SK-N-SH (cell line): ENCODE measurements around the gene WDR48. TPM values are rescaled to one million over a fixed set of nuclear protein-coding genes. Genes with fewer than 3 reads are reported as not detected.

Experiments used
- CTCF ChIA-PET: fragments of 300-600, 350-600 bp; formaldehyde crosslinking; extraction: SDS; loops from one replicate; lab custom pipeline; 2021; lab: Yijun Ruan, JAX
- POLR2A ChIA-PET: fragments of 350-600 bp; sonication (Branson Sonifier 250); formaldehyde crosslinking; extraction: SDS; loops from one replicate; lab custom pipeline; 2020; ENCODE audit warnings: antibody characterized with exemption, inconsistent platforms; lab: Yijun Ruan, JAX
- DNase-seq: peaks from one replicate; pipeline ENCODE4 v3.0.0; 2012
- H2AFZ ChIP-seq: fragments of 200-600 bp; sonication (generic); 2 replicates; pipeline ENCODE4 v1.8.1; 2016; ENCODE audit warnings: antibody characterized with exemption, mild to moderate bottlenecking, low read depth
- H3F3A ChIP-seq: fragments of 200-600 bp; sonication (generic); replicated peaks from 2 replicates; pipeline ENCODE3; 2016; ENCODE audit warnings: antibody characterized with exemption, mild to moderate bottlenecking; ENCODE audit not compliant: insufficient read depth
- H3K27ac ChIP-seq, 2 experiments: fragments of 200-500 bp in 1 of 2; fragments of 200-600 bp in 1 of 2; sonication (Bioruptor generic) in 1 of 2; sonication (generic), shearing (Covaris generic) in 1 of 2; 2 replicates each; pipeline versions ENCODE4 v1.5.1 to v1.6.1; 2014 to 2016; ENCODE audit warnings: low read depth in 2 of 2, inconsistent platforms in 1 of 2, low read length in 1 of 2, mild to moderate bottlenecking in 1 of 2, mixed read lengths in 1 of 2
- H3K27me3 ChIP-seq: fragments of 200-600 bp; sonication (generic), shearing (Covaris generic); 2 replicates; pipeline ENCODE4 v1.6.1; 2016; ENCODE audit warnings: mixed run types; ENCODE audit not compliant: insufficient read depth
- H3K36me3 ChIP-seq, 2 experiments: fragments of 200-500 bp in 1 of 2; fragments of 200-600 bp in 1 of 2; sonication (Bioruptor generic) in 1 of 2; sonication (generic) in 1 of 2; replicated peaks in 1 of 2; 2 replicates each; pipeline versions ENCODE3 to v1.5.1; 2014 to 2016; ENCODE audit warnings: low read length in 1 of 2, mild to moderate bottlenecking in 1 of 2; ENCODE audit not compliant: insufficient read depth in 2 of 2, control insufficient read depth in 1 of 2
- H3K4me1 ChIP-seq, 2 experiments: fragments of 200-500 bp in 1 of 2; fragments of 200-600 bp in 1 of 2; sonication (Bioruptor generic) in 1 of 2; sonication (generic), shearing (Covaris generic) in 1 of 2; 2 replicates each; pipeline versions ENCODE4 v1.5.1 to v1.6.1; 2014 to 2016; ENCODE audit warnings: low read depth in 1 of 2, low read length in 1 of 2, mixed run types in 1 of 2; ENCODE audit not compliant: insufficient read depth in 2 of 2, control insufficient read depth in 1 of 2
- H3K4me2 ChIP-seq: fragments of 200-600 bp; sonication (generic), shearing (Covaris generic); 2 replicates; pipeline ENCODE4 v1.6.1; 2017; ENCODE audit warnings: mixed run types
- H3K4me3 ChIP-seq, 2 experiments: fragments of 200-500 bp in 1 of 2; fragments of 200-600 bp in 1 of 2; sonication (Bioruptor generic) in 1 of 2; sonication (generic), shearing (Covaris generic) in 1 of 2; 2 replicates each; pipeline versions ENCODE4 v1.5.1 to v1.8.1; 2014 to 2016; ENCODE audit warnings: low read depth in 2 of 2, inconsistent platforms in 1 of 2, low read length in 1 of 2, mild to moderate bottlenecking in 1 of 2, mixed read lengths in 1 of 2, moderate library complexity in 1 of 2
- H3K79me2 ChIP-seq: fragments of 200-600 bp; sonication (generic); 2 replicates; pipeline ENCODE4 v1.8.1; 2017; ENCODE audit warnings: mild to moderate bottlenecking; ENCODE audit not compliant: insufficient read depth
- H3K9ac ChIP-seq: fragments of 200-600 bp; sonication (generic); 2 replicates; pipeline ENCODE4 v1.6.1; 2017; ENCODE audit warnings: mixed run types
- H3K9me2 ChIP-seq: fragments of 200-600 bp; sonication (generic); 2 replicates; pipeline ENCODE4 v1.6.1; 2017; ENCODE audit warnings: mixed run types
- H3K9me3 ChIP-seq: fragments of 200-600 bp; sonication (generic); 2 replicates; pipeline ENCODE4 v1.6.1; 2017; ENCODE audit warnings: mixed run types, mild to moderate bottlenecking, moderate library complexity
- H4K20me1 ChIP-seq: fragments of 200-600 bp; sonication (generic); 2 replicates; pipeline ENCODE4 v1.6.1; 2017; ENCODE audit warnings: mild to moderate bottlenecking, mixed run types; ENCODE audit not compliant: insufficient read depth
- ELF1 ChIP-seq: IDR thresholded peaks from 2 replicates; pipeline ENCODE4 v1.4.0; 2012
- EZH2phosphoT487 ChIP-seq: fragments of 200-600 bp; sonication (generic); IDR thresholded peaks from 2 replicates; pipeline ENCODE4 v1.6.1; 2017; ENCODE audit warnings: low read depth, mixed run types, mild to moderate bottlenecking, antibody characterized with exemption, moderate library complexity, borderline replicate concordance
- FOXM1 ChIP-seq: IDR thresholded peaks from 2 replicates; pipeline ENCODE4 v1.4.0; 2012; ENCODE audit warnings: low read depth, mild to moderate bottlenecking
- GABPA ChIP-seq: IDR thresholded peaks from 2 replicates; pipeline ENCODE4 v1.4.0; 2012; ENCODE audit warnings: low read depth, mild to moderate bottlenecking
- GATA2 ChIP-seq: sonication (generic); formaldehyde crosslinking; IDR thresholded peaks from 2 replicates; pipeline ENCODE4 v1.5.0; 2020; ENCODE audit warnings: mild to moderate bottlenecking, missing genetic modification reagents
- JUND ChIP-seq: IDR thresholded peaks from 2 replicates; pipeline ENCODE4 v1.4.0; 2012
- MEF2A ChIP-seq: IDR thresholded peaks from 2 replicates; pipeline ENCODE4 v1.4.0; 2012; ENCODE audit warnings: low read depth, borderline replicate concordance
- MXI1 ChIP-seq: IDR thresholded peaks from 2 replicates; pipeline ENCODE4 v1.6.1; 2012; ENCODE audit warnings: mild to moderate bottlenecking, low read depth, low read length, improper control_type of control experiment
- NFIC ChIP-seq: IDR thresholded peaks from 2 replicates; pipeline ENCODE4 v1.4.0; 2012; ENCODE audit warnings: borderline replicate concordance
- NRF1 ChIP-seq: IDR thresholded peaks from 2 replicates; pipeline ENCODE4 v1.6.1; 2012; ENCODE audit warnings: low read depth, mild to moderate bottlenecking, low read length
- POLR2AphosphoS5 ChIP-seq: IDR thresholded peaks from 2 replicates; pipeline ENCODE4 v1.6.1; 2012; ENCODE audit warnings: low read depth, low read length
- RAD21 ChIP-seq: IDR thresholded peaks from 2 replicates; pipeline ENCODE4 v1.6.1; 2012; ENCODE audit warnings: mild to moderate bottlenecking, low read length
- RFX5 ChIP-seq: IDR thresholded peaks from 2 replicates; pipeline ENCODE4 v1.6.1; 2012; ENCODE audit warnings: mild to moderate bottlenecking, improper control_type of control experiment, low read length
- SIN3A ChIP-seq: IDR thresholded peaks from 2 replicates; pipeline ENCODE4 v1.6.1; 2012; ENCODE audit warnings: low read depth, mild to moderate bottlenecking, low read length, moderate library complexity, borderline replicate concordance
- TAF1 ChIP-seq: IDR thresholded peaks from 2 replicates; pipeline ENCODE4 v1.6.1; 2012; ENCODE audit warnings: low read depth, mild to moderate bottlenecking, low read length, moderate library complexity, borderline replicate concordance
- WGBS: methylation state at CpG from one replicate; pipeline ENCODE4 v1.1.6; 2017; ENCODE audit warnings: low lambda C conversion rate; 5-methylcytosine and 5-hydroxymethylcytosine counted together
- polyA plus RNA-seq, 3 experiments: library from polyadenylated mRNA; depleted of rRNA; stranded (reverse); fragments of >200 nt; gene quantifications; 2 replicates each; pipeline ENCODE4 v1.2.3, GENCODE V29; 2012
- TF ChIP-seq, protein P1 (sequence below): IDR thresholded peaks from 2 replicates; pipeline ENCODE4 v1.6.1; 2012; ENCODE audit warnings: mild to moderate bottlenecking, low read depth, low read length, moderate library complexity
- TF ChIP-seq, protein P2 (sequence below): fragments of 150-350 bp; IDR thresholded peaks from 2 replicates; pipeline ENCODE4 v1.6.1; 2016; ENCODE audit warnings: mild to moderate bottlenecking, low read depth, low read length
- TF ChIP-seq, protein P3 (sequence below): fragments of 150-350 bp; IDR thresholded peaks from 2 replicates; pipeline ENCODE4 v1.6.1; 2017; ENCODE audit warnings: antibody characterized with exemption, low read length, low read depth, borderline replicate concordance
- TF ChIP-seq, protein P4 (sequence below): IDR thresholded peaks from 2 replicates; pipeline ENCODE4; 2012

WDR48 gene
- polyA plus RNA-seq, 1 of the 3 experiments (the other 2 are of a cell fraction) = 12.1 TPM

DNA sequence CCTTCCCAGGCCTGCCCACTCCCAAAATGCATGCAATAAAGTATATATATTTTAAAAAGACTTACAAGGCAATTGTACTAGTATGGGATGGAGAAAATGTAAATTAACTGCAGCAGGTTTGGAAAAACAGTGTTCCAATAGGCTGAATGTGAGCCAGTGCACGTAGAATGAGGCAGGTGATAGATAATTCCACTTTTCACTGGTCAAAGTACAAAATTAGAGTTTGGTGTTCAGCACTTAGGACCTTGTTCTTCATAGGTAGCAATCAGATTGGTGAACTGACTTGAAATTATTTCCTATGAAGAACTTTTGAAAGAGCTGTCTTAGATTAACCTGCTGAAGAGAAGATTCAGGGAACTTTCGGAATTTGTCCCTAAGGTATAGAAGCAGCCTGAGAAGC, 1.9 kb downstream of the WDR48 start:
- TF ChIP-seq, protein P1, sequence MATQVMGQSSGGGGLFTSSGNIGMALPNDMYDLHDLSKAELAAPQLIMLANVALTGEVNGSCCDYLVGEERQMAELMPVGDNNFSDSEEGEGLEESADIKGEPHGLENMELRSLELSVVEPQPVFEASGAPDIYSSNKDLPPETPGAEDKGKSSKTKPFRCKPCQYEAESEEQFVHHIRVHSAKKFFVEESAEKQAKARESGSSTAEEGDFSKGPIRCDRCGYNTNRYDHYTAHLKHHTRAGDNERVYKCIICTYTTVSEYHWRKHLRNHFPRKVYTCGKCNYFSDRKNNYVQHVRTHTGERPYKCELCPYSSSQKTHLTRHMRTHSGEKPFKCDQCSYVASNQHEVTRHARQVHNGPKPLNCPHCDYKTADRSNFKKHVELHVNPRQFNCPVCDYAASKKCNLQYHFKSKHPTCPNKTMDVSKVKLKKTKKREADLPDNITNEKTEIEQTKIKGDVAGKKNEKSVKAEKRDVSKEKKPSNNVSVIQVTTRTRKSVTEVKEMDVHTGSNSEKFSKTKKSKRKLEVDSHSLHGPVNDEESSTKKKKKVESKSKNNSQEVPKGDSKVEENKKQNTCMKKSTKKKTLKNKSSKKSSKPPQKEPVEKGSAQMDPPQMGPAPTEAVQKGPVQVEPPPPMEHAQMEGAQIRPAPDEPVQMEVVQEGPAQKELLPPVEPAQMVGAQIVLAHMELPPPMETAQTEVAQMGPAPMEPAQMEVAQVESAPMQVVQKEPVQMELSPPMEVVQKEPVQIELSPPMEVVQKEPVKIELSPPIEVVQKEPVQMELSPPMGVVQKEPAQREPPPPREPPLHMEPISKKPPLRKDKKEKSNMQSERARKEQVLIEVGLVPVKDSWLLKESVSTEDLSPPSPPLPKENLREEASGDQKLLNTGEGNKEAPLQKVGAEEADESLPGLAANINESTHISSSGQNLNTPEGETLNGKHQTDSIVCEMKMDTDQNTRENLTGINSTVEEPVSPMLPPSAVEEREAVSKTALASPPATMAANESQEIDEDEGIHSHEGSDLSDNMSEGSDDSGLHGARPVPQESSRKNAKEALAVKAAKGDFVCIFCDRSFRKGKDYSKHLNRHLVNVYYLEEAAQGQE = no peak
- TF ChIP-seq EZH2phosphoT487 (no peak), GABPA (no peak), JUND (no peak), GATA2 (CRISPR knock-in tag) (no peak), FOXM1 (no peak), ELF1 (no peak), MXI1 (no peak), POLR2AphosphoS5 (no peak), RFX5 (no peak), NFIC (no peak), MEF2A (no peak), RAD21 (no peak), SIN3A (no peak), NRF1 (no peak), TAF1 (no peak)
- TF ChIP-seq, protein P2, sequence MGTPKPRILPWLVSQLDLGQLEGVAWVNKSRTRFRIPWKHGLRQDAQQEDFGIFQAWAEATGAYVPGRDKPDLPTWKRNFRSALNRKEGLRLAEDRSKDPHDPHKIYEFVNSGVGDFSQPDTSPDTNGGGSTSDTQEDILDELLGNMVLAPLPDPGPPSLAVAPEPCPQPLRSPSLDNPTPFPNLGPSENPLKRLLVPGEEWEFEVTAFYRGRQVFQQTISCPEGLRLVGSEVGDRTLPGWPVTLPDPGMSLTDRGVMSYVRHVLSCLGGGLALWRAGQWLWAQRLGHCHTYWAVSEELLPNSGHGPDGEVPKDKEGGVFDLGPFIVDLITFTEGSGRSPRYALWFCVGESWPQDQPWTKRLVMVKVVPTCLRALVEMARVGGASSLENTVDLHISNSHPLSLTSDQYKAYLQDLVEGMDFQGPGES = no peak
- TF ChIP-seq, protein P3, sequence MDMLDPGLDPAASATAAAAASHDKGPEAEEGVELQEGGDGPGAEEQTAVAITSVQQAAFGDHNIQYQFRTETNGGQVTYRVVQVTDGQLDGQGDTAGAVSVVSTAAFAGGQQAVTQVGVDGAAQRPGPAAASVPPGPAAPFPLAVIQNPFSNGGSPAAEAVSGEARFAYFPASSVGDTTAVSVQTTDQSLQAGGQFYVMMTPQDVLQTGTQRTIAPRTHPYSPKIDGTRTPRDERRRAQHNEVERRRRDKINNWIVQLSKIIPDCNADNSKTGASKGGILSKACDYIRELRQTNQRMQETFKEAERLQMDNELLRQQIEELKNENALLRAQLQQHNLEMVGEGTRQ = no peak
- TF ChIP-seq, protein P4, sequence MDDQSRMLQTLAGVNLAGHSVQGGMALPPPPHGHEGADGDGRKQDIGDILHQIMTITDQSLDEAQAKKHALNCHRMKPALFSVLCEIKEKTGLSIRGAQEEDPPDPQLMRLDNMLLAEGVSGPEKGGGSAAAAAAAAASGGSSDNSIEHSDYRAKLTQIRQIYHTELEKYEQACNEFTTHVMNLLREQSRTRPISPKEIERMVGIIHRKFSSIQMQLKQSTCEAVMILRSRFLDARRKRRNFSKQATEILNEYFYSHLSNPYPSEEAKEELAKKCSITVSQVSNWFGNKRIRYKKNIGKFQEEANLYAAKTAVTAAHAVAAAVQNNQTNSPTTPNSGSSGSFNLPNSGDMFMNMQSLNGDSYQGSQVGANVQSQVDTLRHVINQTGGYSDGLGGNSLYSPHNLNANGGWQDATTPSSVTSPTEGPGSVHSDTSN = no peak
- TF ChIP-seq, all 33 proteins: peak for 0
- Histone ChIP-seq H3K9me3 (no peaks in the 10 kb centered on the region), H3F3A (peaks cover 9% of the 10 kb centered on the region), H3K36me3 (peaks cover 0 to 4% of the 10 kb centered on the region in 2 experiments), H3K4me1 (peaks cover 0 to 3% of the 10 kb centered on the region in 2 experiments; a peak in 2 of 4 replicates), H3K4me3 (no peak overlapping the region), H2AFZ (no peak overlapping the region), H3K9me2 (no peaks in the 10 kb centered on the region), H3K9ac (no peak overlapping the region), H3K27ac (no peak overlapping the region), H3K79me2 (peaks cover 63% of the 10 kb centered on the region), H3K27me3 (no peaks in the 10 kb centered on the region), H4K20me1 (peaks cover 3% of the 10 kb centered on the region), H3K4me2 (peak overlapping the region; percentile 85; the same call in 1 of the 2 replicates)
- ChIA-PET POLR2A (no interaction called here), CTCF (no interaction called here)
- DNase-seq = no peak
- 91% methylated on average over 2 of the region's 2 CpGs for whole genome bisulfite sequencing
